OCI-LY7 (cell line): Measurements from ENCODE around the gene KIAA0930. TPM values are rescaled to one million over a fixed set of nuclear protein-coding genes. Genes with fewer than 3 reads are reported as not detected.

Experiments used
- BruUV-seq: library from RNA; stranded (reverse); fragments of 400-500 nt; replicated peaks from 2 replicates; lab custom pipeline; 2021; lab: Mats Ljungman, UMichigan
- CTCF ChIA-PET: fragments of 300-600 bp; sonication (Branson Sonifier 250); formaldehyde crosslinking; loops from one replicate; lab custom pipeline; 2022; ENCODE audit warnings: antibody characterized with exemption; ENCODE audit not compliant: unreplicated experiment; lab: Charles Lee
- POLR2A ChIA-PET: fragments of 300-600 bp; sonication (Branson Sonifier 250); formaldehyde crosslinking; loops from one replicate; lab custom pipeline; 2022; ENCODE audit warnings: antibody characterized with exemption; lab: Charles Lee
- DNase-seq: peaks from one replicate; pipeline ENCODE4 v3.0.0-alpha.2; 2015; ENCODE audit warnings: low spot score
- H2AFZ ChIP-seq: fragments of 200-600 bp; sonication (generic), shearing (Covaris generic); 2 replicates; pipeline ENCODE4 v1.6.1; 2014; ENCODE audit warnings: mild to moderate bottlenecking, antibody characterized with exemption, low read length, moderate library complexity
- H3K27ac ChIP-seq: fragments of 200-600 bp; sonication (generic); 2 replicates; pipeline ENCODE4 v1.5.1; 2014; ENCODE audit warnings: mixed run types, low read depth, mild to moderate bottlenecking, moderate library complexity, low read length, inconsistent platforms; ENCODE audit not compliant: poor library complexity, severe bottlenecking
- H3K36me3 ChIP-seq: fragments of 200-600 bp; sonication (generic); 2 replicates; pipeline ENCODE4 v1.6.1; 2014; ENCODE audit warnings: mild to moderate bottlenecking, antibody characterized with exemption, low read length, moderate library complexity, mixed read lengths; ENCODE audit not compliant: insufficient read depth
- H3K4me1 ChIP-seq: fragments of 200-600 bp; sonication (generic); 2 replicates; pipeline ENCODE4 v1.5.1; 2014; ENCODE audit warnings: mild to moderate bottlenecking, low read length; ENCODE audit not compliant: insufficient read depth, poor library complexity, severe bottlenecking
- H3K4me2 ChIP-seq: fragments of 200-600 bp; sonication (generic); 2 replicates; pipeline ENCODE4 v1.6.1; 2014; ENCODE audit warnings: mild to moderate bottlenecking, low read length
- H3K4me3 ChIP-seq: fragments of 200-600 bp; sonication (generic); 2 replicates; pipeline ENCODE4 v1.5.1; 2014; ENCODE audit warnings: mild to moderate bottlenecking, low read depth, low read length; ENCODE audit not compliant: poor library complexity, severe bottlenecking
- H3K79me2 ChIP-seq: fragments of 200-600 bp; sonication (generic); 2 replicates; pipeline ENCODE4 v1.6.1; 2016; ENCODE audit warnings: low read depth, mild to moderate bottlenecking, low read length, moderate library complexity, mixed read lengths; ENCODE audit not compliant: insufficient read depth
- H3K9me2 ChIP-seq: fragments of 200-600 bp; sonication (generic); 2 replicates; pipeline ENCODE4 v1.6.1; 2016; ENCODE audit warnings: mild to moderate bottlenecking, low read length, mixed read lengths; ENCODE audit not compliant: insufficient read depth
- H3K9me3 ChIP-seq: fragments of 200-600 bp; sonication (generic); 2 replicates; pipeline ENCODE4 v1.6.1; 2014; ENCODE audit warnings: mild to moderate bottlenecking, mixed run types, low read length, mixed read lengths
- H4K20me1 ChIP-seq: fragments of 200-600 bp; sonication (generic); 2 replicates; pipeline ENCODE4 v1.6.1; 2014; ENCODE audit warnings: mild to moderate bottlenecking, antibody characterized with exemption, low read length, moderate library complexity, mixed read lengths; ENCODE audit not compliant: insufficient read depth
- CTCF ChIP-seq: fragments of 200-600 bp; sonication (generic); conservative IDR thresholded peaks from 2 replicates; pipeline ENCODE4 v1.5.1; 2014; ENCODE audit warnings: mild to moderate bottlenecking, antibody characterized with exemption, low read length, moderate library complexity, mixed read lengths
- EZH2phosphoT487 ChIP-seq: fragments of 200-600 bp; sonication (generic); IDR thresholded peaks from 2 replicates; pipeline ENCODE4 v1.6.1; 2018; ENCODE audit warnings: low read depth, borderline replicate concordance, mild to moderate bottlenecking, mixed run types, antibody characterized with exemption, low read length, moderate library complexity, mixed read lengths
- intact Hi-C: fragments of 100-400 bp; cut with micrococcal nuclease; formaldehyde crosslinking; loops from one replicate; pipeline ENCODE4 v1.10.0; 2022; ENCODE audit not compliant: unreplicated experiment
- total RNA-seq, 2 experiments: library from RNA; depleted of rRNA in 1 of 2; stranded (reverse); fragments of >200 nt in 1 of 2; shearing (Covaris generic) in 1 of 2; gene quantifications; 2 replicates each; pipeline ENCODE4 v1.2.3, GENCODE V29; 2014 to 2022

The KIAA0930 gene
- total RNA-seq, 2 experiments from 2014 or later = 80.7 to 93.9 TPM

GRCh38 chr22:45171830-45172229, 68.9 kb downstream of the KIAA0930 start:
- BruUV-seq = no TSS peak
- Histone ChIP-seq H3K4me1 (no peaks in the 10 kb centered on the region), H3K9me3 (no peaks in the 10 kb centered on the region), H4K20me1 (peaks cover 4% of the 10 kb centered on the region), H3K4me2 (no peak overlapping the region), H3K9me2 (no peaks in the 10 kb centered on the region), H3K27ac (no peak overlapping the region), H3K36me3 (peaks cover 100% of the 10 kb centered on the region), H2AFZ (no peak overlapping the region), H3K4me3 (no peak overlapping the region), H3K79me2 (peaks cover 62% of the 10 kb centered on the region)
- ChIA-PET POLR2A (no interaction called here), CTCF (no interaction called here)
- no peak for DNase-seq
- intact Hi-C loops = no loop called here
- TF ChIP-seq EZH2phosphoT487 = no peak
- TF ChIP-seq CTCF = no peak

- no peak overlapping the region for H3K4me3 ChIP-seq
- peaks cover 68% of the 10 kb centered on the region for H3K79me2 ChIP-seq
- no peak overlapping the region for H3K4me2 ChIP-seq
- peaks cover 10% of the 10 kb centered on the region for H3K4me1 ChIP-seq
- no peaks in the 10 kb centered on the region for H3K9me2 ChIP-seq
- intact Hi-C loops = loop anchor here (10.0 kb wide), 1 partner anchor 65 kb away; no protein-coding TSS in a partner anchor
- DNase-seq = no peak
- BruUV-seq = no TSS peak
- no peak overlapping the region for H2AFZ ChIP-seq
- H4K20me1 ChIP-seq = peaks cover 15% of the 10 kb centered on the region
- ChIA-PET CTCF (no interaction called here), POLR2A (interaction anchor here (0.6 kb wide), 2 partner anchors 202 to 808 kb away, joined by 3 read pairs; no protein-coding TSS in a partner anchor)
- TF ChIP-seq EZH2phosphoT487 (no peak), CTCF (no peak)
- H3K36me3 ChIP-seq = peaks cover 99% of the 10 kb centered on the region
- no peak overlapping the region for H3K27ac ChIP-seq
- H3K9me3 ChIP-seq = no peaks in the 10 kb centered on the region
Observed at GRCh38 chr22:45169591-45170466, 70.9 kb downstream of the KIAA0930 start.

DNA sequence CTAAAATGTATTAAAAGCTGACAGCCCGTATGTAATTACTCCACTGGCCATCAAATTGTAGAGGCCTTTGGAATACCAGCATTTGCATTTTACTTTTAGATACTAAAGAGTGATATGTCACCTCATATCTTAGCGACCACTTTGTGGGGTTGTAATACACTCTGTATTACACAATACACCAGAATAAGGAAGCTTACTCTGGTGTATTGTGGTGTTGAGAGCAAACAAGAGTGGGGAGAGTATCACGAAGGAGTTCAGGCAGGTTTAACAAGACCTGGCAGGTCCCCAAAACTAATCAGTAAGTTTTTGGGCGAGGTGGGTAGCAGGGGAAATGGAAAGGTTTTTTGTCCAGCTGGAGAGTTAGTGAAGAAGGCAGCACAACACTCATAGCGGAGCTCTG, 73.8 kb downstream of the KIAA0930 start:
- peaks cover 18% of the 10 kb centered on the region for H3K4me1 ChIP-seq
- no peak overlapping the region for H2AFZ ChIP-seq
- intact Hi-C loops = loop anchor here (10.0 kb wide), 1 partner anchor 68 kb away; no protein-coding TSS in a partner anchor
- H3K9me2 ChIP-seq = no peaks in the 10 kb centered on the region
- TF ChIP-seq EZH2phosphoT487 (no peak), CTCF (no peak)
- no peak overlapping the region for H3K4me2 ChIP-seq
- H3K27ac ChIP-seq = no peak overlapping the region
- H3K36me3 ChIP-seq = peaks cover 70% of the 10 kb centered on the region
- H3K9me3 ChIP-seq = no peaks in the 10 kb centered on the region
- BruUV-seq = no TSS peak
- POLR2A ChIA-PET = no interaction called here
- H3K4me3 ChIP-seq = no peak overlapping the region
- peaks cover 18% of the 10 kb centered on the region for H4K20me1 ChIP-seq
- CTCF ChIA-PET = no interaction called here
- DNase-seq = no peak
- peaks cover 69% of the 10 kb centered on the region for H3K79me2 ChIP-seq
